H9 (cell line): ENCODE data around the gene HLF. TPM values are rescaled to one million over a fixed set of nuclear protein-coding genes. Genes with fewer than 3 reads are reported as not detected.

Experiments
- DNase-seq: peaks from one replicate; pipeline ENCODE4 v3.0.0-alpha.2; 2017
- H2AFZ ChIP-seq: one replicate; pipeline ENCODE4 v1.6.1; 2013; ENCODE audit warnings: mild to moderate bottlenecking, low read length, control low read depth, moderate library complexity
- H2AK5ac ChIP-seq: 2 replicates; pipeline ENCODE4 v1.6.1; 2013; ENCODE audit warnings: low read length, control low read depth, mixed read lengths; ENCODE audit not compliant: insufficient read length
- H2BK120ac ChIP-seq: one replicate; pipeline ENCODE4 v1.6.1; 2013; ENCODE audit warnings: low read depth, mild to moderate bottlenecking, low read length, control low read depth, inconsistent platforms; ENCODE audit not compliant: poor library complexity, severe bottlenecking
- H2BK12ac ChIP-seq: 2 replicates; pipeline ENCODE4 v1.6.1; 2013; ENCODE audit warnings: low read length, control low read depth, mixed read lengths, low read depth; ENCODE audit not compliant: insufficient read length
- H2BK15ac ChIP-seq: 2 replicates; pipeline ENCODE4 v1.6.1; 2013; ENCODE audit warnings: low read depth, low read length, control low read depth
- H2BK20ac ChIP-seq: one replicate; pipeline ENCODE4 v1.6.1; 2013; ENCODE audit warnings: low read depth, mild to moderate bottlenecking, low read length, control low read depth, inconsistent platforms; ENCODE audit not compliant: poor library complexity, severe bottlenecking
- H2BK5ac ChIP-seq: 2 replicates; pipeline ENCODE4 v1.6.1; 2013; ENCODE audit warnings: low read length, control low read depth, mixed read lengths; ENCODE audit not compliant: insufficient read length
- H3K14ac ChIP-seq: 2 replicates; pipeline ENCODE4 v1.6.1; 2013; ENCODE audit warnings: low read length, control low read depth; ENCODE audit not compliant: insufficient read depth
- H3K18ac ChIP-seq: 2 replicates; pipeline ENCODE4 v1.6.1; 2013; ENCODE audit warnings: low read depth, mild to moderate bottlenecking, mixed read lengths, low read length, control low read depth; ENCODE audit not compliant: insufficient read length
- H3K23ac ChIP-seq: 2 replicates; pipeline ENCODE4 v1.6.1; 2013; ENCODE audit warnings: low read length, control low read depth, mixed read lengths, low read depth; ENCODE audit not compliant: insufficient read length
- H3K23me2 ChIP-seq: 2 replicates; pipeline ENCODE4 v1.6.1; 2013; ENCODE audit warnings: low read depth, mild to moderate bottlenecking, mixed read lengths, low read length, control low read depth; ENCODE audit not compliant: insufficient read length, poor library complexity, severe bottlenecking
- H3K27ac ChIP-seq: 2 replicates; pipeline ENCODE4 v1.5.1; 2013; ENCODE audit warnings: low read length, control low read depth, mixed read lengths, low read depth; ENCODE audit not compliant: insufficient read length
- H3K27me3 ChIP-seq: 2 replicates; pipeline ENCODE4 v1.6.1; 2013; ENCODE audit warnings: low read length, control low read depth, inconsistent platforms; ENCODE audit not compliant: insufficient read depth
- H3K4ac ChIP-seq: 2 replicates; pipeline ENCODE4 v1.6.1; 2013; ENCODE audit warnings: low read depth, mild to moderate bottlenecking, control low read depth, inconsistent platforms, low read length, moderate library complexity
- H3K4me1 ChIP-seq: 2 replicates; pipeline ENCODE4 v1.6.1; 2013; ENCODE audit warnings: low read length, control low read depth, inconsistent platforms; ENCODE audit not compliant: insufficient read depth
- H3K4me2 ChIP-seq: 2 replicates; pipeline ENCODE4 v1.6.1; 2013; ENCODE audit warnings: low read length, control low read depth, mixed read lengths; ENCODE audit not compliant: insufficient read length, insufficient read depth
- H3K56ac ChIP-seq: 2 replicates; pipeline ENCODE4 v1.6.1; 2013; ENCODE audit warnings: low read depth, mild to moderate bottlenecking, mixed read lengths, low read length, control low read depth; ENCODE audit not compliant: insufficient read length
- H3K79me1 ChIP-seq: 2 replicates; pipeline ENCODE4 v1.6.1; 2013; ENCODE audit warnings: low read depth, mild to moderate bottlenecking, moderate library complexity, low read length, control low read depth, inconsistent platforms; ENCODE audit not compliant: insufficient read depth, poor library complexity, severe bottlenecking
- H3K79me2 ChIP-seq: 2 replicates; pipeline ENCODE4 v1.6.1; 2013; ENCODE audit warnings: low read length, control low read depth, inconsistent platforms; ENCODE audit not compliant: insufficient read depth
- H3K9ac ChIP-seq: 2 replicates; pipeline ENCODE4 v1.6.1; 2013; ENCODE audit warnings: low read length, control low read depth, mixed read lengths; ENCODE audit not compliant: insufficient read length; ENCODE audit errors: extremely low read depth
- H3K9me3 ChIP-seq: one replicate; pipeline ENCODE4 v1.6.1; 2013; ENCODE audit warnings: low read depth, low read length, inconsistent platforms; ENCODE audit not compliant: control insufficient read depth
- H3T11ph ChIP-seq: one replicate; pipeline ENCODE4 v1.6.1; 2013; ENCODE audit warnings: mild to moderate bottlenecking, low read length, control low read depth, inconsistent platforms
- H4K20me1 ChIP-seq: one replicate; pipeline ENCODE4 v1.6.1; 2013; ENCODE audit not compliant: control insufficient read depth, insufficient read length, insufficient read depth
- H4K5ac ChIP-seq: 2 replicates; pipeline ENCODE4 v1.6.1; 2013; ENCODE audit warnings: low read depth, mild to moderate bottlenecking, mixed read lengths, low read length, control low read depth; ENCODE audit not compliant: insufficient read length
- H4K8ac ChIP-seq: replicated peaks from 2 replicates; pipeline ENCODE4 v1.6.1; 2013; ENCODE audit warnings: low read length, control low read depth, mixed read lengths, low read depth; ENCODE audit not compliant: insufficient read length
- H4K91ac ChIP-seq: 2 replicates; pipeline ENCODE4 v1.6.1; 2013; ENCODE audit warnings: low read depth, mild to moderate bottlenecking, moderate library complexity, mixed read lengths, low read length, control low read depth; ENCODE audit not compliant: insufficient read length
- H3K27ac Mint-ChIP-seq, 3 experiments: 2 replicates in 2 of 3; 3 replicates in 1 of 3; pipeline ENCODE4 v1.8.0; 2020 to 2021; ENCODE audit warnings: mixed read lengths in 3 of 3, mild to moderate bottlenecking in 1 of 3, moderate library complexity in 1 of 3
- H3K27me3 Mint-ChIP-seq: 2 replicates; pipeline ENCODE4 v1.8.0; 2021; ENCODE audit warnings: low read depth, mild to moderate bottlenecking, moderate library complexity, mixed read lengths
- H3K36me3 Mint-ChIP-seq, 3 experiments: 2 replicates in 2 of 3; 3 replicates in 1 of 3; pipeline ENCODE4 v1.8.0; 2020 to 2021; ENCODE audit warnings: low read depth in 3 of 3, mixed read lengths in 3 of 3; ENCODE audit not compliant: insufficient read depth in 1 of 3
- H3K4me1 Mint-ChIP-seq, 2 experiments: 2 replicates each; pipeline ENCODE4 v1.8.0; 2020; ENCODE audit warnings: mixed read lengths in 2 of 2
- H3K4me3 Mint-ChIP-seq, 2 experiments: 2 replicates in 1 of 2; 3 replicates in 1 of 2; pipeline ENCODE4 v1.8.0; 2020 to 2021; ENCODE audit warnings: mild to moderate bottlenecking in 2 of 2, mixed read lengths in 2 of 2, moderate library complexity in 1 of 2
- H3K9me3 Mint-ChIP-seq, 2 experiments: 2 replicates in 1 of 2; 3 replicates in 1 of 2; pipeline ENCODE4 v1.8.0; 2020; ENCODE audit warnings: mild to moderate bottlenecking in 2 of 2, mixed read lengths in 2 of 2, moderate library complexity in 1 of 2
- WGBS: extraction: QIAGEN DNeasy Blood & Tissue Kit; methylation state at CpG from one replicate; pipeline ENCODE4 v1.1.7; 2013; ENCODE audit warnings: missing lambda C conversion rate, low lambda C conversion rate, mixed read lengths; ENCODE audit not compliant: insufficient read length; ENCODE audit errors: extremely low coverage; 5-methylcytosine and 5-hydroxymethylcytosine counted together
- total RNA-seq: library from RNA; stranded (reverse); gene quantifications from 2 replicates; pipeline ENCODE4 v1.2.1, GENCODE V29; 2021
- TF ChIP-seq, protein P1 (sequence below): fragments of 200-600 bp; sonication (generic); conservative IDR thresholded peaks from 3 replicates; pipeline ENCODE4 v1.8.0; 2021; ENCODE audit warnings: antibody characterized with exemption, mild to moderate bottlenecking

Gene HLF
- total RNA-seq, 1 experiment from 2014 or later: 0.17 TPM

DNA sequence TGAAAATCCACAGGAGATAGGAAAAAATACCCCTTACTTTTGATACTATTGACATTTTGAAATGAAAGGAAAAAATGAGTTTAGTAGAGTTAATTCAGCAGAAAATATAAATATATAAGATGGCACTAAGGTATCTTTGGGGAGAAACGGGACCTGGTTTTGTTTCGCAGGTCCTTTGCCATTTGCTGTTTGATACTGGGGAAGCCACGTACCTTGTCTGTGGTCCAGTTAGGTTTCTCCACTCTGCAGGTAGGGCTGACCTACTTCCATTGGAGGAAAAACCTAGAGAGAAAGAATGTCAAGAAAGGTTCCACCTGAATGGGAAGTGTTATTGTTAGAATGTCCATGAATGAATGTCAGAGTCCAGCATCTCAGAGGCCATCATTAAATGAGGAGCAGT is 48.1 kb downstream of the HLF start:
- Histone ChIP-seq H2BK15ac (no peak overlapping the region), H3K18ac (no peak overlapping the region), H3K9me3 (no peaks in the 10 kb centered on the region), H2AK5ac (no peak overlapping the region), H3K4me1 (no peaks in the 10 kb centered on the region), H4K20me1 (no peaks in the 10 kb centered on the region), H3K23ac (no peak overlapping the region), H2BK12ac (no peak overlapping the region), H3K4me2 (no peak overlapping the region), H2BK5ac (no peak overlapping the region), H3K79me2 (no peaks in the 10 kb centered on the region), H3K27me3 (no peaks in the 10 kb centered on the region), H2BK120ac (no peak overlapping the region), H3T11ph (no peak overlapping the region), H3K14ac (no peak overlapping the region), H4K8ac (no peak overlapping the region), H3K56ac (no peak overlapping the region), H3K79me1 (no peaks in the 10 kb centered on the region), H3K23me2 (no peaks in the 10 kb centered on the region), H4K5ac (no peak overlapping the region), H4K91ac (no peak overlapping the region), H2BK20ac (no peak overlapping the region), H3K9ac (no peak overlapping the region), H3K27ac (no peak overlapping the region), H3K4ac (no peak overlapping the region), H2AFZ (no peak overlapping the region)
- no peak overlapping the region for H3K4me3 Mint-ChIP-seq
- no peaks in the 10 kb centered on the region for H3K36me3 Mint-ChIP-seq
- TF ChIP-seq, protein P1, sequence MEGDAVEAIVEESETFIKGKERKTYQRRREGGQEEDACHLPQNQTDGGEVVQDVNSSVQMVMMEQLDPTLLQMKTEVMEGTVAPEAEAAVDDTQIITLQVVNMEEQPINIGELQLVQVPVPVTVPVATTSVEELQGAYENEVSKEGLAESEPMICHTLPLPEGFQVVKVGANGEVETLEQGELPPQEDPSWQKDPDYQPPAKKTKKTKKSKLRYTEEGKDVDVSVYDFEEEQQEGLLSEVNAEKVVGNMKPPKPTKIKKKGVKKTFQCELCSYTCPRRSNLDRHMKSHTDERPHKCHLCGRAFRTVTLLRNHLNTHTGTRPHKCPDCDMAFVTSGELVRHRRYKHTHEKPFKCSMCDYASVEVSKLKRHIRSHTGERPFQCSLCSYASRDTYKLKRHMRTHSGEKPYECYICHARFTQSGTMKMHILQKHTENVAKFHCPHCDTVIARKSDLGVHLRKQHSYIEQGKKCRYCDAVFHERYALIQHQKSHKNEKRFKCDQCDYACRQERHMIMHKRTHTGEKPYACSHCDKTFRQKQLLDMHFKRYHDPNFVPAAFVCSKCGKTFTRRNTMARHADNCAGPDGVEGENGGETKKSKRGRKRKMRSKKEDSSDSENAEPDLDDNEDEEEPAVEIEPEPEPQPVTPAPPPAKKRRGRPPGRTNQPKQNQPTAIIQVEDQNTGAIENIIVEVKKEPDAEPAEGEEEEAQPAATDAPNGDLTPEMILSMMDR: no peak
- no peaks in the 10 kb centered on the region; the same call in 1 of the 2 replicates for H3K27me3 Mint-ChIP-seq
- no peaks in the 10 kb centered on the region; a peak in 1 of 5 replicates for H3K9me3 Mint-ChIP-seq
- no peak overlapping the region for H3K27ac Mint-ChIP-seq
- no CpG with 5 or more reads among the region's 3 CpGs for WGBS
- no peak for DNase-seq
- H3K4me1 Mint-ChIP-seq: peaks cover 2 to 4% of the 10 kb centered on the region in 2 experiments; a peak in 3 of 4 replicates
